ENCODE results near the gene LAMTOR1.
A peak's percentile ranks its signal among the peaks of the same experiment; 100 is the strongest.
"Not testable (repeated sequence)": the region's sequence is repeated elsewhere in the genome, so short reads cannot be mapped to it uniquely, and the experiment has no call there.

LAMTOR1 gene

GRCh38 chr11:72102946-72103753 is at the start of gene LAMTOR1:
TSS of gene LAMTOR1 (minus strand) at chr11:72103297. CDS start at chr11:72103224, 73 bp downstream.
- Mint-ChIP-seq H3K9me3 (no peaks in the 10 kb centered on the region), H3K27ac (peak within 1 kb of the TSS; percentile 88), H3K27me3 (no peaks in the 10 kb centered on the region), H3K36me3 (peaks cover 46% of the 10 kb centered on the region), H3K4me1 (peaks cover 41% of the 10 kb centered on the region), H3K4me3 (peak within 1 kb of the TSS; percentile 86)
- peak; percentile 99 for DNase-seq
- CTCF ChIA-PET, result interaction anchor here (0.8 to 4.2 kb wide), 3 partner anchors 12 to 78 kb away, joined by 3 to 29 read pairs (median 4); no protein-coding TSS in a partner anchor

- H3K9me3 Mint-ChIP-seq, result no peaks in the 10 kb centered on the region
- CTCF ChIA-PET, result interaction anchor here (0.7 to 1.0 kb wide), 2 partner anchors 156 to 176 kb away, joined by 3 to 4 read pairs; no protein-coding TSS in a partner anchor
- H3K27ac Mint-ChIP-seq, result no peak overlapping the region
- H3K27me3 Mint-ChIP-seq, result peaks cover 18% of the 10 kb centered on the region
- no peak for DNase-seq
- no peaks in the 10 kb centered on the region for H3K4me1 Mint-ChIP-seq
- H3K36me3 Mint-ChIP-seq, result no peaks in the 10 kb centered on the region
- H3K4me3 Mint-ChIP-seq, result no peak overlapping the region
Observed at GRCh38 chr11:72150882-72151281, 47.8 kb upstream of the LAMTOR1 start.

GRCh38 chr11:72146625-72147024 is 43.5 kb upstream of the LAMTOR1 start:
- Mint-ChIP-seq H3K4me3 (no peak overlapping the region), H3K27me3 (peaks cover 34% of the 10 kb centered on the region), H3K36me3 (no peaks in the 10 kb centered on the region), H3K27ac (no peak overlapping the region), H3K4me1 (no peaks in the 10 kb centered on the region), H3K9me3 (no peaks in the 10 kb centered on the region)
- DNase-seq, result no peak
- CTCF ChIA-PET, result interaction anchor here (0.7 to 4.3 kb wide), 7 partner anchors 12 to 284 kb away, joined by 3 to 26 read pairs (median 4); no protein-coding TSS in a partner anchor

GRCh38 chr11:72144807-72145565 is 41.9 kb upstream of the LAMTOR1 start:
- DNase-seq, result no peak
- no peaks in the 10 kb centered on the region for H3K9me3 Mint-ChIP-seq
- H3K36me3 Mint-ChIP-seq, result no peaks in the 10 kb centered on the region
- H3K4me3 Mint-ChIP-seq, result no peak overlapping the region
- no peak overlapping the region for H3K27ac Mint-ChIP-seq
- H3K4me1 Mint-ChIP-seq, result no peaks in the 10 kb centered on the region
- H3K27me3 Mint-ChIP-seq, result peaks cover 33% of the 10 kb centered on the region
- CTCF ChIA-PET, result interaction anchor here (1.0 to 4.3 kb wide), 25 partner anchors 9 to 390 kb away, joined by 3 to 64 read pairs (median 5); no protein-coding TSS in a partner anchor

- H3K27ac Mint-ChIP-seq, DNase-seq, H3K36me3 Mint-ChIP-seq, H3K4me3 Mint-ChIP-seq, H3K4me1 Mint-ChIP-seq, H3K9me3 Mint-ChIP-seq: not testable (repeated sequence)
- H3K27me3 Mint-ChIP-seq, result peaks cover 32% of the 10 kb centered on the region
- CTCF ChIA-PET, result interaction anchor here (1.3 to 4.3 kb wide), 5 partner anchors 13 to 287 kb away, joined by 3 to 64 read pairs (median 21); no protein-coding TSS in a partner anchor
Observed at GRCh38 chr11:72142543-72142942, 39.4 kb upstream of the LAMTOR1 start.

GRCh38 chr11:72142086-72142485 is 39.0 kb upstream of the LAMTOR1 start:
- H3K36me3 Mint-ChIP-seq, DNase-seq, H3K27ac Mint-ChIP-seq, H3K4me3 Mint-ChIP-seq, H3K4me1 Mint-ChIP-seq, H3K9me3 Mint-ChIP-seq: not testable (repeated sequence)
- peaks cover 32% of the 10 kb centered on the region for H3K27me3 Mint-ChIP-seq
- CTCF ChIA-PET, result interaction anchor here (0.8 to 3.8 kb wide), 3 partner anchors 55 to 163 kb away, joined by 3 to 64 read pairs (median 3); no protein-coding TSS in a partner anchor

DNA sequence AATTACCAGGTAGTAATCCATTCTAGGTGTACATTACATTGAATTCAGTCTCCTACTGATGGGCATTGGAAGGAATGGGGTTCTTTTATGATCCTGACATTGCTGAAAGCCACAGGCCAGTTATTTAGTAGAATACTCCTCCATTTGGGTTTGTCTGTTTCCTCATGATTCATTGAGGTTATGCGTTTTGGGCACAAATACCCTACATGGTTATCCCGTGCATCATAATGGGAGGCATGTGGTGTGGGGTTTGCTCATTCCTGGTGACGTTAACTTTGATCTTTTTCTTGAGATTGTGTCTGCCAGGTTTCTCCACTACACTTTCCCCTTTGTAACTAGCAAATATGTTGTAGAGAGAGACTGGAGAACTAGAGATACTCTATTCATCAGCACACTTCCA is 38.0 kb upstream of the LAMTOR1 start:
- peaks cover 25% of the 10 kb centered on the region for H3K27me3 Mint-ChIP-seq
- H3K27ac Mint-ChIP-seq, result no peak overlapping the region
- no peaks in the 10 kb centered on the region for H3K36me3 Mint-ChIP-seq
- H3K4me3 Mint-ChIP-seq, result no peak overlapping the region
- CTCF ChIA-PET, result interaction anchor here (0.8 to 1.3 kb wide), 3 partner anchors 50 to 162 kb away, joined by 3 to 4 read pairs (median 3); no protein-coding TSS in a partner anchor
- no peaks in the 10 kb centered on the region for H3K9me3 Mint-ChIP-seq
- H3K4me1 Mint-ChIP-seq, result no peaks in the 10 kb centered on the region
- no peak for DNase-seq

GRCh38 chr11:72140661-72141060 is 37.6 kb upstream of the LAMTOR1 start:
- Mint-ChIP-seq H3K36me3 (no peaks in the 10 kb centered on the region), H3K4me3 (no peak overlapping the region), H3K27ac (no peak overlapping the region), H3K27me3 (peaks cover 25% of the 10 kb centered on the region), H3K4me1 (no peaks in the 10 kb centered on the region), H3K9me3 (no peaks in the 10 kb centered on the region)
- no peak for DNase-seq
- CTCF ChIA-PET, result interaction anchor here (1.2 to 1.3 kb wide), 2 partner anchors 49 to 54 kb away, joined by 3 to 4 read pairs; no protein-coding TSS in a partner anchor

GRCh38 chr11:72139500-72139899 is 36.4 kb upstream of the LAMTOR1 start:
- Mint-ChIP-seq H3K9me3 (no peaks in the 10 kb centered on the region), H3K27ac (no peak overlapping the region), H3K4me3 (no peak overlapping the region), H3K36me3 (no peaks in the 10 kb centered on the region), H3K27me3 (peaks cover 25% of the 10 kb centered on the region), H3K4me1 (no peaks in the 10 kb centered on the region)
- CTCF ChIA-PET, result no interaction called here
- DNase-seq, result no peak

- H3K9me3 Mint-ChIP-seq, result no peaks in the 10 kb centered on the region
- no peak for DNase-seq
- H3K4me3 Mint-ChIP-seq, result no peak overlapping the region
- CTCF ChIA-PET, result interaction anchor here (1.3 kb wide), 1 partner anchor 114 kb away, joined by 4 read pairs; no protein-coding TSS in a partner anchor
- H3K36me3 Mint-ChIP-seq, result no peaks in the 10 kb centered on the region
- peaks cover 23% of the 10 kb centered on the region for H3K27me3 Mint-ChIP-seq
- H3K4me1 Mint-ChIP-seq, result no peaks in the 10 kb centered on the region
- no peak overlapping the region for H3K27ac Mint-ChIP-seq
Observed at GRCh38 chr11:72138821-72139390, 35.8 kb upstream of the LAMTOR1 start.

- Mint-ChIP-seq H3K9me3 (no peaks in the 10 kb centered on the region), H3K4me1 (no peaks in the 10 kb centered on the region), H3K27ac (no peak overlapping the region), H3K27me3 (peaks cover 25% of the 10 kb centered on the region), H3K4me3 (no peak overlapping the region), H3K36me3 (no peaks in the 10 kb centered on the region)
- CTCF ChIA-PET, result interaction anchor here (1.4 kb wide), 1 partner anchor 8 kb away, joined by 3 read pairs; no protein-coding TSS in a partner anchor
- no peak for DNase-seq
Observed at GRCh38 chr11:72136684-72137262, 33.7 kb upstream of the LAMTOR1 start.

DNA sequence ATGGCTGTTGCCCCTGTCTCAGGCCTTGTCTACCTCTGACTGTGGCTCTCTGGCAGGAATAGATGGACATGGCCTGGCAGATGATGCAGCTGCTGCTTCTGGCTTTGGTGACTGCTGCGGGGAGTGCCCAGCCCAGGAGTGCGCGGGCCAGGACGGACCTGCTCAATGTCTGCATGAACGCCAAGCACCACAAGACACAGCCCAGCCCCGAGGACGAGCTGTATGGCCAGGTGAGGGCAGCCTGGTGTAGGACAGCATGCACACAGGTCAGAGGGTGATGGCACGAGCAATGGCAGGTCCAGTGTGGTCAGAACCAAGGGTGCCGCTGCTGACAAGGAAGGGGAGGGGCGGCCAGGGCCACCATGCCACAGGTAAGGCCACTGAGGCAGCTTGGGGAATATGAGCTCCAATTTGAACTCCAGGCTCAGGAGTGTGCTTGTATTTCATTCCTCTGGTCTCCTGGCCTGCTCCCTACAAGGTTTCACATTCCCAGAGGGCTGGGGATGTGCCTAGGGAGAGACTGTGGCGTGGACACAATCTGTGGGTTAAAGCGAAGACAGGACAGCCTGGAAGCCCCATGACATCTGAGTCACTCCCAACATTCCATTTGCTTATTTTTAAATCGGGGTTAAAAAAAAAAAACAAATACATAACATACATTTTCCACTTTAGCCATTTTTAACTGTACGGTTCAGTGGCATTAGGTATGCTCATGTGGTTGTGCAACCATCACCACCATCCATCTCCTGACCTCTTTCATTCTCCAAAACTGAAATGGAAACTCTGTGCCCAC is 33.0 kb upstream of the LAMTOR1 start:
- H3K9me3 Mint-ChIP-seq, result no peaks in the 10 kb centered on the region
- H3K27ac Mint-ChIP-seq, result no peak overlapping the region
- H3K4me1 Mint-ChIP-seq, result no peaks in the 10 kb centered on the region
- H3K27me3 Mint-ChIP-seq, result peaks cover 28% of the 10 kb centered on the region
- DNase-seq, result no peak
- CTCF ChIA-PET, result interaction anchor here (1.4 kb wide), 1 partner anchor 9 kb away, joined by 3 read pairs; no protein-coding TSS in a partner anchor
- H3K36me3 Mint-ChIP-seq, result no peaks in the 10 kb centered on the region
- no peak overlapping the region for H3K4me3 Mint-ChIP-seq

DNA sequence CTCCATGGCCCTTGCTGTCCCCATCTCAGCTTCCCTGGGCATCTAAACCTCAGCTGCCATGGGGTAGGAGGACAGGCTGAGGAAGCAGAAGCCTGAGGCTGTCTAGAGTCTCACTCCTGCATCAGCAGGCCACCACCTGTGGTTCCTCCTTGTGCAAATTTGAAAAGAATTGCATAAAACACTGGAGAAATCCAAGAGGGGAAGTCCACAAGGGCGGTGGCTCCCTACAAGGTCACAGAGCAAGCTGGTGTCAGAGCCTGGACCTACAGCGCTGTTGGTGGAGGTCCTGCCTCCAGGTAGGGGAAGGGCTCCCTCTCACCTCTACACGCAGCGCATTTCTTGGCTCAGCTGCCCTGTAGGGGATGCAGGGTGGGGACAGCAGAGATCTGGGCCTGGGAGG is 32.4 kb upstream of the LAMTOR1 start, which contains the start of gene FOLR3:
Gene FOLR3 (plus strand): TSS at position 253 of the 400 bp plus-strand sequence. CDS start 228 bp downstream, outside the sequence.
- not testable (repeated sequence) for H3K4me3 Mint-ChIP-seq, H3K4me1 Mint-ChIP-seq, H3K9me3 Mint-ChIP-seq, H3K36me3 Mint-ChIP-seq, DNase-seq, H3K27ac Mint-ChIP-seq
- CTCF ChIA-PET, result interaction anchor here (1.4 kb wide), 1 partner anchor 9 kb away, joined by 3 read pairs; no protein-coding TSS in a partner anchor
- H3K27me3 Mint-ChIP-seq, result peaks cover 26% of the 10 kb centered on the region

Data from activated naive CD4-positive, alpha-beta T cell treated with anti-CD3 and anti-CD28 coated beads, Interleukin-2, amount 10 ng/mL, durations not matched to agents 7 days and 5 days (primary cell).